Suprapubic skin (tissue), 4 donors: ENCODE measurements around the gene PTPRD. TPM values are rescaled to one million over a fixed set of nuclear protein-coding genes. Genes with fewer than 3 reads are reported as not detected.

Source experiments
- DNase-seq, 2 donors: peaks; one replicate each; pipeline ENCODE4 v3.0.0-alpha.2; 2019; ENCODE audit warnings: low spot score in 2 of 2
- H3K27ac ChIP-seq: fragments of 200-600 bp; sonication (generic); one replicate; pipeline ENCODE4 v1.5.1; 2019
- H3K27me3 ChIP-seq: fragments of 200-600 bp; sonication (generic); one replicate; pipeline ENCODE4 v1.5.1; 2019
- H3K36me3 ChIP-seq: fragments of 200-600 bp; sonication (generic); one replicate; pipeline ENCODE4 v1.5.1; 2019
- H3K4me1 ChIP-seq: fragments of 200-600 bp; sonication (generic); one replicate; pipeline ENCODE4 v1.5.1; 2019
- H3K4me3 ChIP-seq: fragments of 200-600 bp; sonication (generic); one replicate; pipeline ENCODE4 v1.5.1; 2019; ENCODE audit warnings: mild to moderate bottlenecking
- H3K9me3 ChIP-seq: fragments of 200-600 bp; sonication (generic); one replicate; pipeline ENCODE4 v1.5.1; 2019
- CTCF ChIP-seq, 2 donors: fragments of 200-600 bp in 1 of 2; fragments of 450-650 bp in 1 of 2; sonication (generic) in 1 of 2; IDR thresholded peaks; one replicate each; pipeline ENCODE4 v1.5.1; 2016 to 2019; ENCODE audit warnings: antibody characterized with exemption in 2 of 2, mild to moderate bottlenecking in 1 of 2, moderate library complexity in 1 of 2
- EP300 ChIP-seq: sonication (generic); formaldehyde crosslinking; IDR thresholded peaks from one replicate; pipeline ENCODE4 v1.6.1; 2017; ENCODE audit warnings: antibody characterized with exemption
- POLR2A ChIP-seq, 2 donors: fragments of 450-650 bp; IDR thresholded peaks; one replicate each; pipeline ENCODE4 v1.6.1; 2017; ENCODE audit warnings: antibody characterized with exemption in 2 of 2, mild to moderate bottlenecking in 2 of 2, moderate library complexity in 2 of 2
- POLR2AphosphoS5 ChIP-seq, 3 donors: sonication (generic); formaldehyde crosslinking; IDR thresholded peaks; one replicate each; pipeline ENCODE4 v1.6.1; 2017; ENCODE audit warnings: antibody characterized with exemption in 3 of 3
- WGBS: methylation state at CpG from one replicate; pipeline ENCODE4 v1.1.5; 2018; 5-methylcytosine and 5-hydroxymethylcytosine counted together
- total RNA-seq, 4 donors: library from RNA; depleted of rRNA; stranded (reverse); fragments of >200 nt; gene quantifications; one replicate each; pipeline ENCODE4 v1.1.0, GENCODE V29; 2016

PTPRD gene
- total RNA-seq, 4 donors from 2014 or later: 0.49 to 3.3 (median 2.5) TPM

GRCh38 chr9:8680157-8680556, 1932.6 kb downstream of the PTPRD start:
- 81% methylated on average over 3 of the region's 3 CpGs for WGBS
- no peak overlapping the region for H3K4me3 ChIP-seq

GRCh38 chr9:8679371-8679822, 1933.4 kb downstream of the PTPRD start:
- Histone ChIP-seq H3K27ac (no peak overlapping the region), H3K4me3 (no peak overlapping the region), H3K36me3 (no peaks in the 10 kb centered on the region), H3K9me3 (no peaks in the 10 kb centered on the region), H3K4me1 (no peaks in the 10 kb centered on the region), H3K27me3 (no peaks in the 10 kb centered on the region)
- no peak for TF ChIP-seq CTCF (IDR thresholded peaks at IDR 0.05)
- no peak for TF ChIP-seq EP300
- TF ChIP-seq POLR2A (IDR thresholded peaks at IDR 0.05): no peak
- no peak for TF ChIP-seq POLR2AphosphoS5 (IDR thresholded peaks at IDR 0.05)
- 69% methylated on average over 2 of the region's 2 CpGs for WGBS
- DNase-seq: no peak

More at GRCh38 chr9:8680157-8680556, 1932.6 kb downstream of the PTPRD start:
- no peaks in the 10 kb centered on the region for H3K27me3 ChIP-seq
- H3K36me3 ChIP-seq: no peaks in the 10 kb centered on the region
- no peak for DNase-seq
- H3K27ac ChIP-seq: no peak overlapping the region
- no peaks in the 10 kb centered on the region for H3K9me3 ChIP-seq
- no peak for TF ChIP-seq POLR2AphosphoS5 (IDR thresholded peaks at IDR 0.05)
- TF ChIP-seq CTCF (IDR thresholded peaks at IDR 0.05): no peak
- no peak for TF ChIP-seq EP300
- TF ChIP-seq POLR2A (IDR thresholded peaks at IDR 0.05): no peak
- H3K4me1 ChIP-seq: no peaks in the 10 kb centered on the region

- WGBS: 77% methylated on average over 4 of the region's 4 CpGs
- Histone ChIP-seq H3K4me1 (no peaks in the 10 kb centered on the region), H3K4me3 (no peak overlapping the region), H3K36me3 (no peaks in the 10 kb centered on the region), H3K27ac (no peak overlapping the region), H3K27me3 (no peaks in the 10 kb centered on the region), H3K9me3 (no peaks in the 10 kb centered on the region)
- TF ChIP-seq CTCF (IDR thresholded peaks at IDR 0.05): no peak
- TF ChIP-seq EP300: no peak
- TF ChIP-seq POLR2AphosphoS5 (IDR thresholded peaks at IDR 0.05): no peak
- TF ChIP-seq POLR2A (IDR thresholded peaks at IDR 0.05): no peak
- DNase-seq: no peak
Observed at GRCh38 chr9:8677741-8678140, 1935.1 kb downstream of the PTPRD start.

GRCh38 chr9:8674536-8674935, 1938.3 kb downstream of the PTPRD start:
- H3K4me3 ChIP-seq: no peak overlapping the region
- DNase-seq: no peak

GRCh38 chr9:8673830-8674229, 1939.0 kb downstream of the PTPRD start:
- H3K27me3 ChIP-seq: no peaks in the 10 kb centered on the region
- H3K4me1 ChIP-seq: no peaks in the 10 kb centered on the region
- no peaks in the 10 kb centered on the region for H3K9me3 ChIP-seq
- DNase-seq: no peak
- TF ChIP-seq EP300 (no peak), CTCF (IDR thresholded peaks at IDR 0.05) (no peak), POLR2A (IDR thresholded peaks at IDR 0.05) (no peak), POLR2AphosphoS5 (IDR thresholded peaks at IDR 0.05) (no peak)
- 83% methylated on average over 7 of the region's 7 CpGs for WGBS
- no peak overlapping the region for H3K4me3 ChIP-seq
- H3K36me3 ChIP-seq: no peaks in the 10 kb centered on the region
- H3K27ac ChIP-seq: no peak overlapping the region

More at GRCh38 chr9:8674536-8674935, 1938.3 kb downstream of the PTPRD start:
- Histone ChIP-seq H3K9me3 (no peaks in the 10 kb centered on the region), H3K27ac (no peak overlapping the region), H3K27me3 (no peaks in the 10 kb centered on the region), H3K36me3 (no peaks in the 10 kb centered on the region), H3K4me1 (no peaks in the 10 kb centered on the region)
- TF ChIP-seq EP300 (no peak), POLR2A (IDR thresholded peaks at IDR 0.05) (no peak), POLR2AphosphoS5 (IDR thresholded peaks at IDR 0.05) (no peak)

GRCh38 chr9:8670751-8671150, 1942.1 kb downstream of the PTPRD start:
- Histone ChIP-seq H3K9me3 (no peaks in the 10 kb centered on the region), H3K36me3 (no peaks in the 10 kb centered on the region), H3K27ac (no peak overlapping the region), H3K4me1 (no peaks in the 10 kb centered on the region), H3K27me3 (no peaks in the 10 kb centered on the region), H3K4me3 (no peak overlapping the region)
- no peak for DNase-seq
- TF ChIP-seq EP300: no peak
- TF ChIP-seq POLR2A (IDR thresholded peaks at IDR 0.05): no peak
- no peak for TF ChIP-seq POLR2AphosphoS5 (IDR thresholded peaks at IDR 0.05)
- no peak for TF ChIP-seq CTCF (IDR thresholded peaks at IDR 0.05)
- WGBS: 88% methylated on average over 2 of the region's 2 CpGs
